NCI-H82 treated with DMSO at 0.1 percent for 48 hours (cell line): Measurements from ENCODE around the gene DYNC2LI1.
A peak's percentile ranks its signal among the peaks of the same experiment; 100 is the strongest.
"Not testable (repeated sequence)": the region's sequence is repeated elsewhere in the genome, so short reads cannot be mapped to it uniquely, and the experiment has no call there.

ENCODE experiments used
- DNase-seq: peaks from one replicate; lab custom pipeline; 2025; ENCODE audit not compliant: unreplicated experiment; lab: John Stamatoyannopoulos, UW

The DYNC2LI1 gene

GRCh38 chr2:43773876-43774613 is at the start of gene DYNC2LI1:
TSS of gene DYNC2LI1 (plus strand) at chr2:43774039. CDS start at chr2:43774139, 100 bp downstream.
- DNase-seq = peak; percentile 79

GRCh38 chr2:43724728-43725526 is 48.9 kb upstream of the DYNC2LI1 start:
- DNase-seq = no peak

GRCh38 chr2:43725711-43726246 is 48.1 kb upstream of the DYNC2LI1 start:
- no peak for DNase-seq

GRCh38 chr2:43726961-43727633 is 46.7 kb upstream of the DYNC2LI1 start:
- DNase-seq = not testable (repeated sequence)

GRCh38 chr2:43727634-43728014 is 46.2 kb upstream of the DYNC2LI1 start:
- DNase-seq = no peak

GRCh38 chr2:43729491-43730174 is 44.2 kb upstream of the DYNC2LI1 start:
- no peak for DNase-seq

- no peak for DNase-seq
These were observed 42.6 kb upstream of the DYNC2LI1 start for GRCh38 chr2:43731211-43731610.

GRCh38 chr2:43736637-43737036 is 37.2 kb upstream of the DYNC2LI1 start:
- no peak for DNase-seq

GRCh38 chr2:43737097-43737854 is 36.6 kb upstream of the DYNC2LI1 start:
- no peak for DNase-seq

- DNase-seq = no peak
These were observed 36.0 kb upstream of the DYNC2LI1 start for GRCh38 chr2:43737855-43738254.

GRCh38 chr2:43738257-43738656 is 35.6 kb upstream of the DYNC2LI1 start:
- no peak for DNase-seq

- no peak for DNase-seq
These were observed 30.1 kb upstream of the DYNC2LI1 start for GRCh38 chr2:43743706-43744105.

GRCh38 chr2:43745457-43745856 is 28.4 kb upstream of the DYNC2LI1 start:
- DNase-seq = no peak

- no peak for DNase-seq
These were observed 25.5 kb upstream of the DYNC2LI1 start for GRCh38 chr2:43748333-43748732.

GRCh38 chr2:43749583-43749982 is 24.3 kb upstream of the DYNC2LI1 start:
- DNase-seq = no peak

- no peak for DNase-seq
These were observed 22.3 kb upstream of the DYNC2LI1 start for GRCh38 chr2:43751476-43751990.

- DNase-seq = no peak
These were observed 21.5 kb upstream of the DYNC2LI1 start for GRCh38 chr2:43752302-43752701.

- no peak for DNase-seq
These were observed 19.7 kb upstream of the DYNC2LI1 start for GRCh38 chr2:43754180-43754579.

GRCh38 chr2:43758739-43759138 is 15.1 kb upstream of the DYNC2LI1 start:
- DNase-seq = no peak

- DNase-seq = no peak
These were observed 14.6 kb upstream of the DYNC2LI1 start for GRCh38 chr2:43759195-43759594.
